HUES48 (cell line): ENCODE data around the gene NAP1L1.
A peak's percentile ranks its signal among the peaks of the same experiment; 100 is the strongest.

Experiments used
- H3K27ac ChIP-seq: one replicate; pipeline ENCODE4 v1.7.0; 2013; ENCODE audit warnings: low read depth, low read length, inconsistent platforms
- H3K27me3 ChIP-seq: 2 replicates; pipeline ENCODE4 v1.6.1; 2013; ENCODE audit warnings: mild to moderate bottlenecking, low read length; ENCODE audit not compliant: control insufficient read depth, insufficient read depth
- H3K36me3 ChIP-seq: 2 replicates; pipeline ENCODE4 v1.6.1; 2013; ENCODE audit warnings: low read length; ENCODE audit not compliant: control insufficient read depth, insufficient read depth
- H3K4me1 ChIP-seq: 2 replicates; pipeline ENCODE4 v1.6.1; 2013; ENCODE audit warnings: mild to moderate bottlenecking, low read length; ENCODE audit not compliant: control insufficient read depth, insufficient read depth
- H3K4me3 ChIP-seq: 2 replicates; pipeline ENCODE4 v1.5.1; 2013; ENCODE audit warnings: mild to moderate bottlenecking, low read depth, low read length
- H3K9ac ChIP-seq: 2 replicates; pipeline ENCODE4 v1.6.1; 2013; ENCODE audit warnings: mild to moderate bottlenecking, low read depth, low read length, moderate library complexity
- H3K9me3 ChIP-seq: 2 replicates; pipeline ENCODE4 v1.6.1; 2013; ENCODE audit warnings: low read length; ENCODE audit not compliant: control insufficient read depth, insufficient read depth

The NAP1L1 gene

DNA sequence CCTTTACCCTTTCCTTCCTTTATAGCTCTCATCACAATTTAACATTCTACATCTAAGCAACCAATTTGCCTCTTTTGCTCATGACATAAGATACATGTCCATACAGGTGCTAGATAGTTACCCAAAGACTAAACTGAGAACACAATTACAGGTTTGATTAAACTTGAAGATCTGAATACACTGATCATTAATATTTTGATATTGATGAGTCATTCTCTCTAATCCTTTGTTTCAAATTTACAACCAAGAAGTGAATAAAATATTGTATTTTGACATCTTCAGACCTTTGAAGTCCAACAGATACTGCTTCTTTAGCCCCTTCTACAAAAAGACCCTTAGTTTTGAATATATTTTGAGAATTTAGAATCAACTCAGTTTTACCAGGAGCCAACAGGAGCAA lies 2.6 kb downstream of the NAP1L1 start:
- Histone ChIP-seq H3K27me3 (no peaks in the 10 kb centered on the region), H3K9ac (peak overlapping the region; percentile 35; the same call in 1 of the 2 replicates), H3K36me3 (peaks cover 45% of the 10 kb centered on the region), H3K4me3 (peak overlapping the region; percentile 98), H3K9me3 (no peaks in the 10 kb centered on the region), H3K27ac (peak overlapping the region; percentile 16), H3K4me1 (peaks cover 53% of the 10 kb centered on the region)

DNA sequence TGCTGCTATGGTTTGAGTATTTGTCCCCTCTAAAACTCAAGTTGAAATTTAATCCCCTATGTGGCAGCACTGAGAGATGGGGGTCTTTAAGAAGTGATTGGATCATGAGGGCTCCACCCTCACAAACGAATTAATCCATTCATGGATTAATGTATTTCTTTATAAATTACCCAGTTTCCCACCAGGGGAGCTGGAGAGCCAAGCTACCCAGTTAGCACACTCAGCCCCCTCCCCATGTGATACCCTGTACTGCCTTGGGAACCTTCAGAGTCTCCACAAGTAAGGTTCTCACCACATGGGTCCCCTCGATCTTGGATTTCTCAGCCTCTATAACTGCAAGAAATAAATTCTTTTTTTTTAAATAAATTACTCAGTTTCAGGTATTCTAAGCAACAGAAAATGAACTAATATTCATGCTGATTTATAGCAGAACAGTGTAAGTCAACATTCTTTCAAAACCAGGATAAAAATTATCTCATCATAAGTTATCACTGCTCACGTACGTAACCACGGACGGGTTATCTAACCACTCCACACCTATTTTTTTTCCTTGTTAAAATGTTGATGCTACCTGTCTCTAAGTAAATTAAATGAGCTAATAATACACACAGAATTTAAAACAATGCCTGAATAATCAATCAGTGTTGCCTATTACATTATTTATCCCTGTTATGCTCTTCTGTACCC lies 3.6 kb downstream of the NAP1L1 start:
- H3K9me3 ChIP-seq: no peaks in the 10 kb centered on the region
- H3K27me3 ChIP-seq: no peaks in the 10 kb centered on the region
- H3K36me3 ChIP-seq: peaks cover 49% of the 10 kb centered on the region
- H3K9ac ChIP-seq: no peak overlapping the region
- peaks cover 57% of the 10 kb centered on the region for H3K4me1 ChIP-seq
- H3K27ac ChIP-seq: no peak overlapping the region
- peak overlapping the region; percentile 98 for H3K4me3 ChIP-seq

DNA sequence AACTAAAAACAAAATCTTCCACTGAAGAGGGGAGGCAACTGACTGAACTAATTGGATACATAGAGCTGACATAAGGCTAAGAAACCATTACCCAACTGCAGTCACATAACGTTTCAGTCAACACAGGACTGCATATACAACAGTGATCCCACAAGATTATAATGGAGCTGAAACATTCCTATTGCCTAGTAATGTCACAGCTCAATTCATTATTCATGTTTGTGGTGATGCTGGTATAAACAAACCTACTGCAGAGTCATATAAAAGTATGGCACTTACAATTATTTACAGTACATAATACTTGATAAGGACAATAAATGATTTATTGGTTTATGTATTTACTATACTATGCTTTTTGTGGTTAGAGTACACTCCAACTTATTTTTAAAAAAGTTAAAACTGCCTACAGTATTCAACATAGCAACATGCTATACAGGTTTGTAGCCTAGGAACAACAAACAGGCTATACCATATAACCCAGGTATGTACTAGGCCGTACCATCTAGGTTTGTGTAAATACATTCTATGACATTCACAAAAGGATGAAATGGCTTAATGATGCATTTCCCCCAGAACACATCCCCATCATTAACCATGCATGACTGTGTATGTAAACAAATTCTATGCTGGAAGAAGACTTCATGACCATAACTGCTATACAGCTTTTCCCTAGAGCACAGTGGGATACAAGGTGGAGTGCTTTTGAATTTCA lies 4.3 kb downstream of the NAP1L1 start:
- H3K36me3 ChIP-seq: peaks cover 52% of the 10 kb centered on the region

DNA sequence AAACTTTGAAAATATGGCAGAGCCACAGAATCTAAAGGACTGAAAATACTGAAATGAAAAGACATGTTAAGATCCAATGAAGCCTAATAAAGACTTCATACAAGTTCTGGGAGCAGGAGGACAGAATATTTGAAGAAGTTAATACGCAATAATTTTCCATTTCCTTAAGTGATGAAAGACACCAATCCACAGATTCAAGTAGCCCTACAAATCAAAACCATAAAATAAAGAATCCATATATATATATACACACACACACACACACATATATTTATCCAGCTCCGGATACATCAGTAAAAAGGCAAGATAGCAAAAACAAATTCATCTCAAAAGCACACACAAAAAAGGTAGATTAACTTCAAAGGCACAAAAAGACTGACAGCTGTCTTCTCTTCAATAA lies 5.7 kb downstream of the NAP1L1 start:
- H3K9ac ChIP-seq: no peak overlapping the region
- no peaks in the 10 kb centered on the region for H3K9me3 ChIP-seq
- no peak overlapping the region for H3K27ac ChIP-seq
- no peaks in the 10 kb centered on the region for H3K27me3 ChIP-seq
- peaks cover 67% of the 10 kb centered on the region for H3K4me1 ChIP-seq
- H3K4me3 ChIP-seq: no peak overlapping the region
- H3K36me3 ChIP-seq: peaks cover 60% of the 10 kb centered on the region

More for the DNA sequence above, 4.3 kb downstream of the NAP1L1 start:
- Histone ChIP-seq H3K9ac (no peak overlapping the region), H3K27ac (no peak overlapping the region), H3K9me3 (no peaks in the 10 kb centered on the region), H3K4me3 (peak overlapping the region; percentile 3; the same call in 1 of the 2 replicates), H3K4me1 (peaks cover 60% of the 10 kb centered on the region), H3K27me3 (no peaks in the 10 kb centered on the region)

DNA sequence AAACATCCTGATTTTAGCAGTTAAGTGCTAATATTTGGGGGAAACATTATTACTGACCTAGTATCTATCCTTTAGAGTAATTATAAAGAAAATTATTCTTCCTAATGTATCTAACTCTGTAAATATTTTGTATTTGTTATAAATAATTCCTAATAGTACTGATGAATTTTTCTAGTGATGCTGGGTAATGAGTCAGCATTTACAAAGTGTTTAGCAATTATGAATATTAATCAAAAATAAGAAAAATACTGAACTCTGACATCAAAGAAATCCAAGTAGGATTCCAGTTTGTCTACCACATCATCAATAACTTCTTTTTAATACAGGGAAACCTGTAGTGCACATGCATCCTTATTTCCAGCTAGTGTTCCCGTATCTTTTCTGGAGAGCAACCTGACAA lies 9.0 kb downstream of the NAP1L1 start:
- Histone ChIP-seq H3K27ac (no peak overlapping the region), H3K4me1 (peaks cover 62% of the 10 kb centered on the region), H3K36me3 (peaks cover 69% of the 10 kb centered on the region), H3K9ac (no peak overlapping the region), H3K4me3 (no peak overlapping the region), H3K9me3 (no peaks in the 10 kb centered on the region), H3K27me3 (no peaks in the 10 kb centered on the region)

DNA sequence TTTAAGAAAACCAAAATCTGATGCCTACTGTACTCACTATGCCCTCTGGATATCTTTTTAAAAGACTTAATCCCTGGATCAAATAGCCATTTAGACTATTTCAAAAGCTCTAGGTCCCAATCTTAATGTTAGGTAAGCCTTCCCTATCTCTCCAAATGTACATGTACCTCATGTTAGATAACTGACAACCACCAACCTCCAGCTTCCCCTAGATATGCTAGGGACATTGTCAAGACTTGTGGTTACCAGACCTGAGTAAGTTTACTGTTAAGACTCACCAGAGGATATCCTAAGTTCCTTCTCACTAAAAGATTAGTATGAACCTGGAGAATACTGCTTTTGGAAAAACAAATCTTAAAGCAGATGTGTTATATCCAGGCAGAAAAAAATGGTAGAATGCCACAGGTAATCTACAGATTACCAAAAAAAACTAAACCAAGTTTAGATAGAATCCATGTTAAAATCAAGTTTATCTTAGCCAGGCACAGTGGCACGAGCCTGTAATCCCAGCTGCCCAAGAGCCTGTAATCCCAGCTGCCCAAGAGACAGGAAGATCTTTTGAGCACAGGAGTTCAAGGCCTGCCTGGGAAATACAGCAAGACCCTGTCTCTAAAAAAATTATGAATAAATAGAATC lies 9.7 kb downstream of the NAP1L1 start:
- H3K9ac ChIP-seq: no peak overlapping the region
- peak overlapping the region; percentile 16 for H3K27ac ChIP-seq
- H3K4me3 ChIP-seq: no peak overlapping the region
- H3K9me3 ChIP-seq: no peaks in the 10 kb centered on the region
- peaks cover 67% of the 10 kb centered on the region for H3K36me3 ChIP-seq
- H3K4me1 ChIP-seq: peaks cover 61% of the 10 kb centered on the region
- no peaks in the 10 kb centered on the region for H3K27me3 ChIP-seq

DNA sequence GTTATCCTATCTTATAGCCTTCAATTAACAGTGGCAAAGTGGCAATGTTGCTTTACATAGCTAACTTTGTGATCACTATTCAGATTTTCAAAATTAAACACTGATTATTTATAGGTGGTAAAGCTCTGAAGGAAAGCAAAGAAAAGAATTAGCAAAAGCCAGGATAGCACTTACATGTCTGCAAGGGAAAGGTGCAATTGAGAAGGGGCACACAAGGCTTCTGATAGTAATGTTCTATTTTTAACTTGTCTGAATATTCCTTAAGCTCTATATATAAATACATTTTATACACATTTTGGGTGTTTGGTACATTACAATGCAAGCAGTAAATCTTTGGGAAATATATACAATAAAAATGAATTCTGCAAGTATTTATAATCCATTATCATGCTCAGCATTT lies 10.9 kb downstream of the NAP1L1 start:
- Histone ChIP-seq H3K27ac (no peak overlapping the region), H3K9ac (no peak overlapping the region), H3K4me3 (no peak overlapping the region), H3K36me3 (peaks cover 68% of the 10 kb centered on the region), H3K9me3 (no peaks in the 10 kb centered on the region), H3K4me1 (peaks cover 63% of the 10 kb centered on the region), H3K27me3 (no peaks in the 10 kb centered on the region)

DNA sequence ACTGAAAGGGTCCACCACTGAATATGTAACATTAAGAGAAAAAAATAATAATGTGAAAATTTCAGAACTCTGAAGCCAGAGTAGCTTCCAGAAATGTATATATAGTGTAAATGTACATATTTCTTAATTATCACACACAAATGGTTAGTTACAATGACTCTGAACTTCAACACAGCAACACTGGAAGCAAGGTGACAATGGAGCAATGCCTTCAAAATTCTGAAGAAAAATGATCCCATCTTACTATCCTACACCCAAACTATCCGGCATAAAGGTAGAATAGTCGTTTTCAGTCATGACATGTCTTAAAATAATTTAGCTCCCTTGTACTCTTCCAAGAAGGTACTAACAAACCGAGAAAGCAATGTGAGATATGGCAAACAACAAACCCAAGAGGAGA lies 11.9 kb downstream of the NAP1L1 start:
- no peak overlapping the region for H3K9ac ChIP-seq
- H3K27ac ChIP-seq: no peak overlapping the region
- H3K4me3 ChIP-seq: no peak overlapping the region
- peaks cover 77% of the 10 kb centered on the region for H3K36me3 ChIP-seq
- H3K4me1 ChIP-seq: peaks cover 56% of the 10 kb centered on the region
- H3K27me3 ChIP-seq: no peaks in the 10 kb centered on the region
- H3K9me3 ChIP-seq: no peaks in the 10 kb centered on the region

DNA sequence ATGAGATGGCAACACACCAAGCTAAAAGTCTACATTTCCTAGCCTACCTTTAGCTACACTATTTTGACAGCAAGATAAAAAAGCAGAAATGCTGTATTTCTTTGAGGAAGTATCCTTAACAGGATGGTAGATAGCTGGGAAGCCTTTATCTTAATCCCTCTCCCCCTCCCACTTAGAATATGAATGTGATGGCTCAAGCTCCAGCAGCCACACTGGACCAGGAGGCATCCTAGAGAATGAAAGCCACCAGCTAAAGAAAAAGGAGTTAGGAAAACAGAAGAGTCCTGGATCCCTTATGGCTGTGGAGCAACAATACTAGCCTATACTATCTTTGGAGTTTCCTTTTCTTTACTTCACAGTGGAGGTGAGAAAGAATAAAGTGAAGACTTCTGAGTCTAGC lies 15.1 kb downstream of the NAP1L1 start:
- Histone ChIP-seq H3K9me3 (no peaks in the 10 kb centered on the region), H3K4me3 (no peak overlapping the region), H3K36me3 (peaks cover 93% of the 10 kb centered on the region), H3K27ac (no peak overlapping the region), H3K9ac (no peak overlapping the region), H3K27me3 (no peaks in the 10 kb centered on the region), H3K4me1 (peaks cover 33% of the 10 kb centered on the region)

DNA sequence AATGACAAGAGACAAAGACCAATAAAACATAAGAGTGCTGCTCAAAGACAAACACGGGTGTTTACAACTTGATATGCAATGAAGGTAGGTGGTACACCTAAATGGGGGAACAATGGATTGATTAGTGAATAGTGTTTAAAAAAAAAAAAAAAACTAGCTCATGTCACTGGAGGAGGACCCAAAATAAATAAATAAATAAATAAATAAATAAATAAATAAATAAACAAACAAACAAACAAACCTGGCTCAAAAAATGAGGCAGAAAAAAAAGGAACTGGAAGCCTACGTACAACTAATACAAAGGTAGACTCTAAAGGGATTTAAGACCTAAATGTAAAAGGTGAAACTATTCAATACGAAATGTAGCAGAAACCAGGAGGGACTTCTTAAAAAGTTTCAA lies 18.6 kb downstream of the NAP1L1 start:
- Histone ChIP-seq H3K27ac (no peak overlapping the region), H3K27me3 (no peaks in the 10 kb centered on the region), H3K9me3 (no peaks in the 10 kb centered on the region), H3K36me3 (peaks cover 96% of the 10 kb centered on the region), H3K9ac (no peak overlapping the region), H3K4me1 (peaks cover 17% of the 10 kb centered on the region), H3K4me3 (no peak overlapping the region)

DNA sequence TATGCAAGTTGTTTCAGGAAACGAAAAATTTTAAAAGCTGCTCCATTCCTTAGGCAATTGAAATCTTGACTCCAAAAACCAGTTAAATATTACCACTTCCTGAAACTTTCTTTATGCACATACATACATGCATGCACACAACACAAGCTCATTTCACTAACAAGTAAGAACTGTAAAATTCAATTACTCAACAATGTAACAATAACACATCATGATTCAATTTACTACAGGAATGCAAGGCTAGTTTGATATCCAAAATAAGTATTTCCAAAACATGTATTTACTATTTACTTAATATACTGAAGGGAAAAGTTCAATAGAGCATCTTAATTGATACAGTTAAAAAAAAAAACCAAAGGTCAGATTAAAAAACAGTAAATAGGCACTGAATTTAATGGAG lies 19.6 kb downstream of the NAP1L1 start:
- Histone ChIP-seq H3K27me3 (no peaks in the 10 kb centered on the region), H3K27ac (no peak overlapping the region), H3K36me3 (peaks cover 98% of the 10 kb centered on the region), H3K9ac (no peak overlapping the region), H3K4me3 (no peak overlapping the region), H3K9me3 (no peaks in the 10 kb centered on the region), H3K4me1 (peaks cover 8% of the 10 kb centered on the region; the same call in 1 of the 2 replicates)
